ENCODE data around the gene SMC6. TPM values are rescaled to one million over a fixed set of nuclear protein-coding genes. Genes with fewer than 3 reads are reported as not detected.

Gene SMC6
- total and polyA plus RNA-seq, 2 experiments from 2014 or later, result 53.4 to 59.8 TPM

- TF ChIP-seq, protein P1, sequence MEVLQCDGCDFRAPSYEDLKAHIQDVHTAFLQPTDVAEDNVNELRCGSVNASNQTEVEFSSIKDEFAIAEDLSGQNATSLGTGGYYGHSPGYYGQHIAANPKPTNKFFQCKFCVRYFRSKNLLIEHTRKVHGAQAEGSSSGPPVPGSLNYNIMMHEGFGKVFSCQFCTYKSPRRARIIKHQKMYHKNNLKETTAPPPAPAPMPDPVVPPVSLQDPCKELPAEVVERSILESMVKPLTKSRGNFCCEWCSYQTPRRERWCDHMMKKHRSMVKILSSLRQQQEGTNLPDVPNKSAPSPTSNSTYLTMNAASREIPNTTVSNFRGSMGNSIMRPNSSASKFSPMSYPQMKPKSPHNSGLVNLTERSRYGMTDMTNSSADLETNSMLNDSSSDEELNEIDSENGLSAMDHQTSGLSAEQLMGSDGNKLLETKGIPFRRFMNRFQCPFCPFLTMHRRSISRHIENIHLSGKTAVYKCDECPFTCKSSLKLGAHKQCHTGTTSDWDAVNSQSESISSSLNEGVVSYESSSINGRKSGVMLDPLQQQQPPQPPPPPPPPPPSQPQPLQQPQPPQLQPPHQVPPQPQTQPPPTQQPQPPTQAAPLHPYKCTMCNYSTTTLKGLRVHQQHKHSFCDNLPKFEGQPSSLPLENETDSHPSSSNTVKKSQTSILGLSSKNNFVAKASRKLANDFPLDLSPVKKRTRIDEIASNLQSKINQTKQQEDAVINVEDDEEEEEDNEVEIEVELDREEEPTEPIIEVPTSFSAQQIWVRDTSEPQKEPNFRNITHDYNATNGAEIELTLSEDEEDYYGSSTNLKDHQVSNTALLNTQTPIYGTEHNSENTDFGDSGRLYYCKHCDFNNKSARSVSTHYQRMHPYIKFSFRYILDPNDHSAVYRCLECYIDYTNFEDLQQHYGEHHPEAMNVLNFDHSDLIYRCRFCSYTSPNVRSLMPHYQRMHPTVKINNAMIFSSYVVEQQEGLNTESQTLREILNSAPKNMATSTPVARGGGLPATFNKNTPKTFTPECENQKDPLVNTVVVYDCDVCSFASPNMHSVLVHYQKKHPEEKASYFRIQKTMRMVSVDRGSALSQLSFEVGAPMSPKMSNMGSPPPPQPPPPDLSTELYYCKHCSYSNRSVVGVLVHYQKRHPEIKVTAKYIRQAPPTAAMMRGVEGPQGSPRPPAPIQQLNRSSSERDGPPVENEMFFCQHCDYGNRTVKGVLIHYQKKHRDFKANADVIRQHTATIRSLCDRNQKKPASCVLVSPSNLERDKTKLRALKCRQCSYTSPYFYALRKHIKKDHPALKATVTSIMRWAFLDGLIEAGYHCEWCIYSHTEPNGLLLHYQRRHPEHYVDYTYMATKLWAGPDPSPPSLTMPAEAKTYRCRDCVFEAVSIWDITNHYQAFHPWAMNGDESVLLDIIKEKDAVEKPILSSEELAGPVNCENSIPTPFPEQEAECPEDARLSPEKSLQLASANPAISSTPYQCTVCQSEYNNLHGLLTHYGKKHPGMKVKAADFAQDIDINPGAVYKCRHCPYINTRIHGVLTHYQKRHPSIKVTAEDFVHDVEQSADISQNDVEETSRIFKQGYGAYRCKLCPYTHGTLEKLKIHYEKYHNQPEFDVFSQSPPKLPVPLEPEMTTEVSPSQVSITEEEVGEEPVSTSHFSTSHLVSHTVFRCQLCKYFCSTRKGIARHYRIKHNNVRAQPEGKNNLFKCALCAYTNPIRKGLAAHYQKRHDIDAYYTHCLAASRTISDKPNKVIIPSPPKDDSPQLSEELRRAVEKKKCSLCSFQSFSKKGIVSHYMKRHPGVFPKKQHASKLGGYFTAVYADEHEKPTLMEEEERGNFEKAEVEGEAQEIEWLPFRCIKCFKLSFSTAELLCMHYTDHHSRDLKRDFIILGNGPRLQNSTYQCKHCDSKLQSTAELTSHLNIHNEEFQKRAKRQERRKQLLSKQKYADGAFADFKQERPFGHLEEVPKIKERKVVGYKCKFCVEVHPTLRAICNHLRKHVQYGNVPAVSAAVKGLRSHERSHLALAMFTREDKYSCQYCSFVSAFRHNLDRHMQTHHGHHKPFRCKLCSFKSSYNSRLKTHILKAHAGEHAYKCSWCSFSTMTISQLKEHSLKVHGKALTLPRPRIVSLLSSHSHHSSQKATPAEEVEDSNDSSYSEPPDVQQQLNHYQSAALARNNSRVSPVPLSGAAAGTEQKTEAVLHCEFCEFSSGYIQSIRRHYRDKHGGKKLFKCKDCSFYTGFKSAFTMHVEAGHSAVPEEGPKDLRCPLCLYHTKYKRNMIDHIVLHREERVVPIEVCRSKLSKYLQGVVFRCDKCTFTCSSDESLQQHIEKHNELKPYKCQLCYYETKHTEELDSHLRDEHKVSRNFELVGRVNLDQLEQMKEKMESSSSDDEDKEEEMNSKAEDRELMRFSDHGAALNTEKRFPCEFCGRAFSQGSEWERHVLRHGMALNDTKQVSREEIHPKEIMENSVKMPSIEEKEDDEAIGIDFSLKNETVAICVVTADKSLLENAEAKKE (CRISPR knock-in tag; IDR thresholded peaks at IDR 0.05), result no peak
- TF ChIP-seq ZNF331 (CRISPR knock-in tag; IDR thresholded peaks at IDR 0.05; ENCODE audit: low read depth) (no peak), NANOG (IDR thresholded peaks at IDR 0.05; ENCODE audit: borderline replicate concordance) (no peak)
Observed at GRCh38 chr2:17690776-17691175, 62.8 kb downstream of the SMC6 start (continued).

GRCh38 chr2:17689010-17689409 lies 64.6 kb downstream of the SMC6 start:
- Mint-ChIP-seq H3K9me3 (peaks cover 6% of the 10 kb centered on the region; the same call in 1 of the 3 replicates), H3K27ac (no peak overlapping the region), H3K27me3 (ENCODE audit: insufficient read depth, low read depth, poor library complexity) (no peaks in the 10 kb centered on the region), H3K4me1 (no peaks in the 10 kb centered on the region), H3K4me3 (no peak overlapping the region), H3K36me3 (ENCODE audit: low read depth) (peaks cover 77% of the 10 kb centered on the region)
- no peaks in the 10 kb centered on the region for H3K79me2 ChIP-seq (replicated peaks; ENCODE audit: insufficient read depth)
- H3K27ac ChIP-seq (ENCODE audit: low read depth), result no peak overlapping the region
- no peak overlapping the region for H2AFZ ChIP-seq
- DNase-seq (ENCODE audit: low spot score), result no peak
- no peaks in the 10 kb centered on the region for H3K27me3 ChIP-seq (ENCODE audit: insufficient read depth)
- H3K4me1 ChIP-seq (ENCODE audit: insufficient read depth), result no peaks in the 10 kb centered on the region
- H3K4me2 ChIP-seq, result no peak overlapping the region
- H3K9me2 ChIP-seq (ENCODE audit: insufficient read depth), result no peaks in the 10 kb centered on the region
- 0 out of 2 replicates have a peak, but pooled peaks cover 5% of the 10 kb centered on the region for H4K20me1 ChIP-seq (replicated peaks; ENCODE audit: insufficient read depth)
- no peak for ATAC-seq
- peaks cover 12% of the 10 kb centered on the region; the same call in 1 of the 2 replicates for H3K36me3 ChIP-seq (ENCODE audit: insufficient read depth)
- no peak overlapping the region for H3K4me3 ChIP-seq
- no peaks in the 10 kb centered on the region for H3F3A ChIP-seq (replicated peaks; ENCODE audit: low read depth)
- no peak for TF ChIP-seq JUNB (IDR thresholded peaks at IDR 0.05; ENCODE audit: unreplicated experiment)
- no peak for TF ChIP-seq POLR2AphosphoS5 (IDR thresholded peaks at IDR 0.05; ENCODE audit: low read depth)
- TF ChIP-seq NANOG (IDR thresholded peaks at IDR 0.05; ENCODE audit: borderline replicate concordance), result no peak
- TF ChIP-seq CTCF (conservative IDR thresholded peaks at IDR 0.05; ENCODE audit: low read depth in 2 of 2), result no peak
- TF ChIP-seq STAT1 (IDR thresholded peaks at IDR 0.05; ENCODE audit: unreplicated experiment), result no peak
- TF ChIP-seq, protein P2, sequence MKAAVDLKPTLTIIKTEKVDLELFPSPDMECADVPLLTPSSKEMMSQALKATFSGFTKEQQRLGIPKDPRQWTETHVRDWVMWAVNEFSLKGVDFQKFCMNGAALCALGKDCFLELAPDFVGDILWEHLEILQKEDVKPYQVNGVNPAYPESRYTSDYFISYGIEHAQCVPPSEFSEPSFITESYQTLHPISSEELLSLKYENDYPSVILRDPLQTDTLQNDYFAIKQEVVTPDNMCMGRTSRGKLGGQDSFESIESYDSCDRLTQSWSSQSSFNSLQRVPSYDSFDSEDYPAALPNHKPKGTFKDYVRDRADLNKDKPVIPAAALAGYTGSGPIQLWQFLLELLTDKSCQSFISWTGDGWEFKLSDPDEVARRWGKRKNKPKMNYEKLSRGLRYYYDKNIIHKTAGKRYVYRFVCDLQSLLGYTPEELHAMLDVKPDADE (IDR thresholded peaks at IDR 0.05), result no peak
